Measurements from ENCODE around the gene PDK2. TPM values are rescaled to one million over a fixed set of nuclear protein-coding genes. Genes with fewer than 3 reads are reported as not detected.
A peak's percentile ranks its signal among the peaks of the same experiment; 100 is the strongest.

The PDK2 gene
- total and polyA plus RNA-seq, 2 experiments from 2014 or later: 30.2 to 48.1 TPM

- H3K79me2 ChIP-seq (ENCODE audit: insufficient read depth): no peaks in the 10 kb centered on the region
- no peaks in the 10 kb centered on the region for H4K20me1 ChIP-seq (ENCODE audit: insufficient read depth)
- peaks cover 31% of the 10 kb centered on the region for H3F3A ChIP-seq (ENCODE audit: insufficient read depth)
- TF ChIP-seq EZH2phosphoT487 (IDR thresholded peaks at IDR 0.05; ENCODE audit: insufficient read depth, low read depth): no peak
- TF ChIP-seq EZH2 (IDR thresholded peaks at IDR 0.05; ENCODE audit: insufficient read depth, poor library complexity, severe bottlenecking): no peak
- H3K9me2 ChIP-seq (ENCODE audit: insufficient read depth): no peaks in the 10 kb centered on the region
- in situ Hi-C loops (cut with MboI): no loop called here
- peak; percentile 87 for DNase-seq
- H3K4me2 ChIP-seq (ENCODE audit: unreplicated experiment): peak overlapping the region; percentile 53
- WGBS, 2 experiments (ENCODE audit: low coverage in 1 of 2, low lambda C conversion rate in 2 of 2, missing lambda C conversion rate in 2 of 2): 41 to 48% methylated on average over 9 of the region's 9 CpGs
- no peaks in the 10 kb centered on the region for H3K36me3 ChIP-seq (ENCODE audit: low read depth)
- H3K4me3 ChIP-seq: no peak overlapping the region
- peaks cover 61% of the 10 kb centered on the region for H3K4me1 ChIP-seq (ENCODE audit: insufficient read depth)
- peak overlapping the region; percentile 54 for H3K27ac ChIP-seq
- H3K27me3 ChIP-seq (replicated peaks; ENCODE audit: insufficient read depth): no peaks in the 10 kb centered on the region
- H2AFZ ChIP-seq: peak overlapping the region; percentile 46
- H3K9me3 ChIP-seq (ENCODE audit: low read depth): no peaks in the 10 kb centered on the region
- H3K9ac ChIP-seq: peak overlapping the region; percentile 48
These were observed 47.5 kb upstream of the PDK2 start for GRCh38 chr17:50047488-50048126.

GRCh38 chr17:50048146-50048720 is 46.9 kb upstream of the PDK2 start:
- peaks cover 25% of the 10 kb centered on the region for H3F3A ChIP-seq (ENCODE audit: insufficient read depth)
- 96 to 98% methylated on average over 17 of the region's 17 CpGs for WGBS, 2 experiments (ENCODE audit: low coverage in 1 of 2, low lambda C conversion rate in 2 of 2, missing lambda C conversion rate in 2 of 2)
- H3K27me3 ChIP-seq (replicated peaks; ENCODE audit: insufficient read depth): no peaks in the 10 kb centered on the region
- no peak overlapping the region for H3K9ac ChIP-seq
- no peaks in the 10 kb centered on the region; the same call in 1 of the 2 replicates for H3K79me2 ChIP-seq (ENCODE audit: insufficient read depth)
- TF ChIP-seq EZH2phosphoT487 (IDR thresholded peaks at IDR 0.05; ENCODE audit: insufficient read depth, low read depth) (no peak), EZH2 (IDR thresholded peaks at IDR 0.05; ENCODE audit: insufficient read depth, poor library complexity, severe bottlenecking) (no peak)
- peak overlapping the region; percentile 53 for H3K4me2 ChIP-seq (ENCODE audit: unreplicated experiment)
- H3K36me3 ChIP-seq (ENCODE audit: low read depth): no peaks in the 10 kb centered on the region
- no peaks in the 10 kb centered on the region for H3K9me3 ChIP-seq (ENCODE audit: low read depth)
- H2AFZ ChIP-seq: no peak overlapping the region
- no peak overlapping the region for H3K27ac ChIP-seq
- H4K20me1 ChIP-seq (ENCODE audit: insufficient read depth): no peaks in the 10 kb centered on the region
- H3K4me3 ChIP-seq: no peak overlapping the region
- in situ Hi-C loops (cut with MboI): no loop called here
- peaks cover 62% of the 10 kb centered on the region for H3K4me1 ChIP-seq (ENCODE audit: insufficient read depth)
- H3K9me2 ChIP-seq (ENCODE audit: insufficient read depth): no peaks in the 10 kb centered on the region
- no peak for DNase-seq

- no peaks in the 10 kb centered on the region for H3K36me3 ChIP-seq (ENCODE audit: low read depth)
- no peak overlapping the region for H3K9ac ChIP-seq
- no peak overlapping the region for H3K27ac ChIP-seq
These were observed 46.2 kb upstream of the PDK2 start for GRCh38 chr17:50048988-50049387.

GRCh38 chr17:50049636-50050035 is 45.5 kb upstream of the PDK2 start:
- H3K4me2 ChIP-seq (ENCODE audit: unreplicated experiment): no peak overlapping the region
- no peak for TF ChIP-seq EZH2phosphoT487 (IDR thresholded peaks at IDR 0.05; ENCODE audit: insufficient read depth, low read depth)
- TF ChIP-seq EZH2 (IDR thresholded peaks at IDR 0.05; ENCODE audit: insufficient read depth, poor library complexity, severe bottlenecking): no peak
- H3K27me3 ChIP-seq (replicated peaks; ENCODE audit: insufficient read depth): no peaks in the 10 kb centered on the region
- no peaks in the 10 kb centered on the region for H3K9me2 ChIP-seq (ENCODE audit: insufficient read depth)
- 44 to 47% methylated on average over 3 of the region's 3 CpGs for WGBS, 2 experiments (ENCODE audit: low coverage in 1 of 2, low lambda C conversion rate in 2 of 2, missing lambda C conversion rate in 2 of 2)
- no peak overlapping the region for H3K27ac ChIP-seq
- H3F3A ChIP-seq (ENCODE audit: insufficient read depth): peaks cover 22% of the 10 kb centered on the region
- peaks cover 13% of the 10 kb centered on the region for H3K79me2 ChIP-seq (ENCODE audit: insufficient read depth)
- in situ Hi-C loops (cut with MboI): no loop called here
- no peaks in the 10 kb centered on the region for H3K36me3 ChIP-seq (ENCODE audit: low read depth)
- H2AFZ ChIP-seq: no peak overlapping the region
- peaks cover 63% of the 10 kb centered on the region for H3K4me1 ChIP-seq (ENCODE audit: insufficient read depth)
- H3K4me3 ChIP-seq: no peak overlapping the region
- peak; percentile 35 for DNase-seq
- no peaks in the 10 kb centered on the region for H3K9me3 ChIP-seq (ENCODE audit: low read depth)
- H4K20me1 ChIP-seq (ENCODE audit: insufficient read depth): no peaks in the 10 kb centered on the region
- no peak overlapping the region for H3K9ac ChIP-seq

More at GRCh38 chr17:50048988-50049387, 46.2 kb upstream of the PDK2 start:
- H3F3A ChIP-seq (ENCODE audit: insufficient read depth): peaks cover 22% of the 10 kb centered on the region
- H3K4me2 ChIP-seq (ENCODE audit: unreplicated experiment): no peak overlapping the region
- no peaks in the 10 kb centered on the region for H4K20me1 ChIP-seq (ENCODE audit: insufficient read depth)
- H3K79me2 ChIP-seq (ENCODE audit: insufficient read depth): peaks cover 7% of the 10 kb centered on the region
- no peak overlapping the region for H3K4me3 ChIP-seq
- no peaks in the 10 kb centered on the region for H3K27me3 ChIP-seq (replicated peaks; ENCODE audit: insufficient read depth)
- H3K9me2 ChIP-seq (ENCODE audit: insufficient read depth): no peaks in the 10 kb centered on the region
- no peak for TF ChIP-seq EZH2phosphoT487 (IDR thresholded peaks at IDR 0.05; ENCODE audit: insufficient read depth, low read depth)
- no peak for DNase-seq
- H3K4me1 ChIP-seq (ENCODE audit: insufficient read depth): peaks cover 62% of the 10 kb centered on the region
- in situ Hi-C loops (cut with MboI): no loop called here
- no peaks in the 10 kb centered on the region for H3K9me3 ChIP-seq (ENCODE audit: low read depth)
- no peak overlapping the region for H2AFZ ChIP-seq
- WGBS, 2 experiments (ENCODE audit: low coverage in 1 of 2, low lambda C conversion rate in 2 of 2, missing lambda C conversion rate in 2 of 2): 62 to 68% methylated on average over 4 of the region's 4 CpGs

All from GM23248 (cell line).